Transverse colon (tissue), 4 donors: Measurements from ENCODE around the gene SDHAF3. TPM values are rescaled to one million over a fixed set of nuclear protein-coding genes. Genes with fewer than 3 reads are reported as not detected.

Experiments
- DNase-seq: peaks from one replicate; pipeline ENCODE4 v3.0.0-alpha.2; 2019
- H3K27ac ChIP-seq, 4 donors: fragments of 200-600 bp; sonication (generic); 2 replicates each; pipeline ENCODE4 v1.5.1; 2016 to 2018; ENCODE audit warnings: inconsistent platforms in 4 of 4
- H3K27me3 ChIP-seq: fragments of 200-600 bp; sonication (generic); 2 replicates; pipeline ENCODE4 v1.5.1; 2017; ENCODE audit warnings: inconsistent platforms
- H3K36me3 ChIP-seq, 4 donors: fragments of 200-600 bp; sonication (generic); 2 replicates each; pipeline ENCODE4 v1.5.1; 2017 to 2019; ENCODE audit warnings: inconsistent platforms in 4 of 4
- H3K4me1 ChIP-seq, 4 donors: fragments of 200-600 bp; sonication (generic); 2 replicates each; pipeline ENCODE4 v1.5.1; 2017 to 2020; ENCODE audit warnings: inconsistent platforms in 4 of 4
- H3K4me3 ChIP-seq, 4 donors: fragments of 200-600 bp; sonication (generic); 1 replicate in 1 of 4; 2 replicates in 3 of 4; pipeline versions ENCODE4 v1.5.1 to v1.6.1; 2017 to 2019; ENCODE audit warnings: inconsistent platforms in 4 of 4
- H3K9me3 ChIP-seq, 2 donors: fragments of 200-600 bp; sonication (generic); 2 replicates each; pipeline ENCODE4 v1.5.1; 2017 to 2019; ENCODE audit warnings: inconsistent platforms in 2 of 2
- CTCF ChIP-seq, 5 experiments: fragments of 200-600 bp in 3 of 5; fragments of 450-650 bp in 2 of 5; sonication (generic) in 3 of 5; IDR thresholded peaks; 1 replicate in 2 of 5; 2 replicates in 3 of 5; pipeline ENCODE4 v1.5.1; 2016 to 2017; ENCODE audit warnings: antibody characterized with exemption in 5 of 5, inconsistent platforms in 3 of 5, mild to moderate bottlenecking in 2 of 5, moderate library complexity in 1 of 5
- EP300 ChIP-seq: sonication (generic); formaldehyde crosslinking; IDR thresholded peaks from one replicate; pipeline ENCODE4 v1.6.1; 2017; ENCODE audit warnings: antibody characterized with exemption, low read depth
- POLR2A ChIP-seq: fragments of 450-650 bp; IDR thresholded peaks from one replicate; pipeline ENCODE4 v1.6.1; 2016; ENCODE audit warnings: antibody characterized with exemption, mild to moderate bottlenecking, moderate library complexity
- POLR2AphosphoS5 ChIP-seq, 3 donors: sonication (generic); formaldehyde crosslinking; IDR thresholded peaks; one replicate each; pipeline ENCODE4 v1.6.1; 2016; ENCODE audit warnings: antibody characterized with exemption in 3 of 3
- WGBS, 2 donors: methylation state at CpG; one replicate each; pipeline ENCODE4 v1.1.5; 2018; ENCODE audit warnings: low coverage in 1 of 2; 5-methylcytosine and 5-hydroxymethylcytosine counted together
- in situ Hi-C, 4 donors: fragments of 200-750 bp; cut with MboI; loops; one replicate each; pipeline versions ENCODE4 v1.15.0 to v1.15.1; 2017; ENCODE audit warnings: low sequenced_read_pairs in 3 of 4, low pct_ligation_motif_present in 1 of 4, low pct_unique_long_range_greater_than_20kb in 1 of 4
- intact Hi-C: fragments of 100-400 bp; cut with DNase I; formaldehyde crosslinking; loops from one replicate; pipeline ENCODE4 v1.15.1; 2023; ENCODE audit warnings: low total_unique reads
- total RNA-seq, 4 donors: library from RNA; depleted of rRNA; stranded (reverse); fragments of >200 nt; gene quantifications; one replicate each; pipeline ENCODE4 v1.1.0, GENCODE V29; 2016

Gene SDHAF3
- total RNA-seq, 4 donors from 2014 or later, result 0.60 to 7.5 (median 5.3) TPM; not detected in 1

GRCh38 chr7:97104719-97105238 is 12.7 kb upstream of the SDHAF3 start:
- Histone ChIP-seq H3K36me3 (no peaks in the 10 kb centered on the region), H3K9me3 (no peaks in the 10 kb centered on the region), H3K27ac (no peak overlapping the region), H3K4me1 (peaks cover 0 to 5% (median 0%) of the 10 kb centered on the region in 4 donors), H3K27me3 (no peaks in the 10 kb centered on the region), H3K4me3 (no peak overlapping the region)
- TF ChIP-seq CTCF (IDR thresholded peaks at IDR 0.05), result peak; percentile 65 to 77 (median 75)
- TF ChIP-seq POLR2A, result no peak
- TF ChIP-seq POLR2AphosphoS5 (IDR thresholded peaks at IDR 0.05), result no peak
- no peak for TF ChIP-seq EP300
- 14 to 20% methylated on average over 3 to 8 of the region's 8 CpGs for WGBS, 2 donors
- in situ Hi-C loops (loop anchor here (5.0 to 25.0 kb wide), 4 partner anchors 78 to 740 kb away; no protein-coding TSS in a partner anchor), intact Hi-C loops (loop anchor here (10.0 kb wide), 1 partner anchor 80 kb away; no protein-coding TSS in a partner anchor)
- DNase-seq, result peak; percentile 86

- in situ Hi-C loops (loop anchor here (5.0 to 25.0 kb wide), 4 partner anchors 75 to 738 kb away; no protein-coding TSS in a partner anchor), intact Hi-C loops (loop anchor here (10.0 kb wide), 1 partner anchor 78 kb away; no protein-coding TSS in a partner anchor)
- 72 to 86% methylated on average over 2 of the region's 2 CpGs for WGBS, 2 donors
- H3K4me1 ChIP-seq, result peaks cover 0 to 5% (median 0%) of the 10 kb centered on the region in 4 donors
- no peak overlapping the region for H3K27ac ChIP-seq
- no peak for DNase-seq
- H3K36me3 ChIP-seq, result no peaks in the 10 kb centered on the region
- H3K4me3 ChIP-seq, result no peak overlapping the region
- no peaks in the 10 kb centered on the region for H3K9me3 ChIP-seq
- no peaks in the 10 kb centered on the region for H3K27me3 ChIP-seq
- TF ChIP-seq CTCF (IDR thresholded peaks at IDR 0.05) (no peak), EP300 (no peak), POLR2A (no peak), POLR2AphosphoS5 (IDR thresholded peaks at IDR 0.05) (no peak)
Observed at GRCh38 chr7:97107192-97107800, 10.2 kb upstream of the SDHAF3 start.

- no peak overlapping the region for H3K4me3 ChIP-seq
- peaks cover 6 to 17% (median 15%) of the 10 kb centered on the region in 4 donors for H3K4me1 ChIP-seq
- TF ChIP-seq POLR2AphosphoS5 (IDR thresholded peaks at IDR 0.05) (no peak), POLR2A (no peak)
- WGBS, 2 donors, result 59 to 73% methylated on average over 4 to 5 of the region's 5 CpGs
- intact Hi-C loops (no loop called here), in situ Hi-C loops (loop anchor here in 1 of 4 donors (25.0 kb wide), 1 partner anchor 721 kb away; no protein-coding TSS in a partner anchor)
- H3K9me3 ChIP-seq, result no peaks in the 10 kb centered on the region
- DNase-seq, result no peak
- no peaks in the 10 kb centered on the region for H3K27me3 ChIP-seq
- no peaks in the 10 kb centered on the region for H3K36me3 ChIP-seq
- no peak overlapping the region for H3K27ac ChIP-seq
Observed at GRCh38 chr7:97116308-97116707, 1.2 kb upstream of the SDHAF3 start.

GRCh38 chr7:97117035-97117371 is 495 bp upstream of the SDHAF3 start:
- peak overlapping the region; percentile 84 to 87 (median 84) for H3K27ac ChIP-seq
- no peaks in the 10 kb centered on the region for H3K27me3 ChIP-seq
- TF ChIP-seq POLR2A, result no peak
- no peak for TF ChIP-seq EP300
- no peak for TF ChIP-seq POLR2AphosphoS5 (IDR thresholded peaks at IDR 0.05)
- TF ChIP-seq CTCF (IDR thresholded peaks at IDR 0.05), result no peak
- intact Hi-C loops, result no loop called here
- H3K36me3 ChIP-seq, result no peaks in the 10 kb centered on the region
- 60 to 85% methylated on average over 5 to 9 of the region's 9 CpGs for WGBS, 2 donors
- H3K9me3 ChIP-seq, result no peaks in the 10 kb centered on the region
- no peak for DNase-seq
- peaks cover 6 to 17% (median 15%) of the 10 kb centered on the region in 4 donors for H3K4me1 ChIP-seq
- peak overlapping the region in 3 of 4 donors; percentile 63 to 92 (median 71) for H3K4me3 ChIP-seq
- in situ Hi-C loops, result loop anchor here in 1 of 4 donors (25.0 kb wide), 1 partner anchor 720 kb away; no protein-coding TSS in a partner anchor
